ENCODE data around the gene NUTM1.

- no peak for TF ChIP-seq EZH2 (IDR thresholded peaks at IDR 0.05; ENCODE audit: low read length)
- no peak for TF ChIP-seq CTCF (optimal IDR thresholded peaks at IDR 0.05 in 1 of 3, IDR thresholded peaks at IDR 0.05 in 1 of 3, conservative IDR thresholded peaks at IDR 0.05 in 1 of 3; ENCODE audit: extremely low read depth in 1 of 3, insufficient read depth in 2 of 3, low read length in 3 of 3)
Measured at GRCh38 chr15:34336231-34336990, 6.7 kb upstream of the NUTM1 start.

All from keratinocyte (primary cell).